Hematopoietic multipotent progenitor cell treated with erythropoietin and hydrocortisone succinate and interleukin-3 and kit ligand, for 6 days (in vitro differentiated cells): ENCODE measurements around the gene FGD4.

ENCODE experiments used
- DNase-seq: peaks from one replicate; pipeline ENCODE4 v3.0.0-alpha.2; 2015

The FGD4 gene

DNA sequence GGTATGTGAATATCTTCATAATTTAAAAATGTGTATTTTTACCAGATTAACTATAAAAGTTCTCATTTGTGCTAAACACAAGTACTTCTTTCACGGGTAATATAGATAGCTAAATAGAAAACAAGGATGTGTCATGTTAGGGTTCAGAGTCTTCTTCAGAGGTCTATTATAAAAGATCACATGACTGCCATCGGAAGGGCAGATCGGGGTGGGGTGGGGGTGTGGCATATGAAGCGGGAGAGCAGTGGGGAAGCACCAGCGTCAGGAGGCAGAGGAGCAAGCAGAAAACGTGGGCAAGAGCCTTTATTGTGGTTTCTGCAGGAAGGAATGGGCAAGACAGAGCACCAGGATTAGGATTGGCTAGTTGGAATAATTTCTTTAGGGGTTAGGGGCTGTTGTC, 216.1 kb downstream of the FGD4 start:
- DNase-seq, result no peak

DNA sequence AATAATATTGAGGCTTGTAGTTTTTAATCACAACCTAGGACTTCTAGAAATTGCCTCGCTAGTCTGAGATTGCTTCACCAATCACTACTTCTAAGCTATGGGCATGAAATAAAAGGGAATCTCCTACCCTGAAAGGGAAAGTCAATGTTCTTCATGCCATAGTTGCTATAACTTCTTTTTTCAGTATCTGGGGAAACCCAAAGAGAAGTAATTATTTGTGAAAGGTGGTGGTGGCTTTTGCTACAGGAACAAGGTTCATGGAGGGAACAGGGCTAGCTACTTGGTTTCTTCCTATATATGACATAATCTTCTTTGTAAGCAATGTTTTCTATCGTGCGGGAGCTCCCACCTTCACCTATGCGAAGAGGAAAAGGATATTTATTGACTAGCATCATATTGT, 218.2 kb downstream of the FGD4 start:
- no peak for DNase-seq

DNA sequence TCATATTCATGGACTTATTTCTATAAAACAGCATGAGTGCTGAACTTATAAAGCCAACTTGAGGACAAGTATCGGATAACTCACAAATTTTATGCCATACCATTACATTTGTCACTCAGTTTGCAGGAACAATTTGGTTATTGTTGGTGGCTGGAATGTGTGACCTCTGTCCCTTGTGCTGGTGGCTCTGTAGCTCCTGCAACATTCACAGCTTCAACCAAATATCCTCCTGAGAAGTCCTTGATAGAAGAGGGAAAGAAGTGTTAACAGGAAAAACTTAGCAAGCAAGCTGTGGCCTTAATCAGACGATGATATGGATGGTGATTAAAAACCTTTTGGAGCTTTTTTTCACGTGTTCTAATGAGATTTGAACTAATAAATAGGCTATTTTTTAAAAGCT, 218.8 kb downstream of the FGD4 start:
- DNase-seq, result no peak

DNA sequence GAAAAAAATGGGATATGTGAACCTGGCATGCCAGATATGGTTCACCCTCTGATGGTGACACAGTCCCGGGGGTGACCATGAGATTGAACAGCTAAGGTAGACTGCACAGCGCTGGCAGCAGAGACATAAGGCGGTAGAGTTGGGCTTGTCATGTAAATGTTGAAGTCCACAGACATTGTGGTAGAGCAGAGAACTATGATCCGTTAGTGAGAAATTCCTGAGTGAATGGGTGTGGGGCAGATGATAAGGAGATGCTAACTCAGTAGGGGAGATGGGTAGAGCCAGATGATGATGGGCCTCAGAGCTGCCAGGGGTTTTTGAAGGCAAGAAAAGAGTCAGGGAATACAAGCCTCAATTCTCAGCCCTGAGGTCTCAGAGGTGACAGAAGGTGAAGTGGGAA, 228.6 kb downstream of the FGD4 start:
- no peak for DNase-seq

DNA sequence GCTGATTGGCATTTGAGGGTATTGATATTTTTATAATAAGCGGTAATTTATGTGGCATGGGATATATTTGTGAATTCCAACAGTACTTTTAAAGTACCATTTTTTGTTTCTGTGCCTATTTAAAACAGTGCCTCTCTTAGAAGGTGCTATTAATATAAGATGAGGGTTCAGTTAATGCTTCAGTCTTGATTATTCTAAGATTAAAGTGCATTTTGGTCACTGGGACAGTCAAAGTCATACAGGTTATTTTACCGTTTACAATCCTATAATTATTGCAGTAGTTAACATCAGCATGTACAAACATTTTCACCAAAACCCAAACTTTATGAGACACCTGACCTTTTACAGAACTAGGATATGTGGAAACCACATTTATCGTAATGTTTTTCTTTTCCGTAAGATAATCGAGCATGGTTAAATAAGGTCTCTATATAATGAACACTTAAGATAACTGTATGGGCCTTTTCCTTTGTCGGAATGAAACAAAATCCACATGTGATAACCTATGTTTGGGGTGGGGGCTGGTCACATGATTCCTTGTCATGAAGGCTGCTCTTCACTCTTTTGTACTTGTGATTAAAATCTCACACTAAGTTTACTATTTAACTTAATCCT, 242.0 kb downstream of the FGD4 start:
- DNase-seq, result no peak

DNA sequence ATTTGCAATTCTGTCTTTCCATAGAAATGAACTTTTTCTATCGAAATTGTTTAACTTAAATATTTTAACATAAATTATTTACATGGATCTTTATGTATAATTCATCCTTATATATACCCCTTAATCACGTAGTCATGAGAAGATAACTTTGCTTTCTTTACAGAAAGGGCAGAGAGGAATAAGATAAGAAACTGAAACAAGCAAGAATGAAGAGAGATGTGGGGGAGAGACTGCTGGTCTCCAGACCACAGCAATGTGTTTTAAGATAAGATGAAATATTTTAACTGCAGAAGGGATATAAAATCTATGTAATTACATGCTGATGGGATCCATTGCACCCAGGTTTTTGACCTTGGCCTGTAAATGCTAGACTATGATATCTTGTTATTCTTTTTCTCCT, 245.1 kb downstream of the FGD4 start:
- peak; percentile 88 for DNase-seq

DNA sequence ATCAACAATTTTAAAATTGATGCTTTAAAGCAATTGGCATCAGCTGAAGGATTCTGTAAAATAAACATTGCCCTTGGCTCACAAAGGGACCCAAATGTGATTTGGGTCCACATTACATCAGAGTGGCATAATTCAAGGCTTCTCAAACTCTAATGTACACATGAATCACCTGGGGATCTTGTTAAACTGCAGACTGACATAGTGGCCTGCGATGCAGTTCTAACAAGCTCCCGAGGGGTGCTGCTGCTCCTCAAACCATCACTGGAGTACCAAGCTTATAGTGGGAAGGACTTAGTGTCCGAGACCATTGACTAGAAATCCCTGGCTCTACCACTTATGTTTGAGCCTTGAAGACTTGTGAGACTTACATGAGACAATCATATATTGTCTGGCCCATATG, 247.9 kb downstream of the FGD4 start:
- no peak for DNase-seq

DNA sequence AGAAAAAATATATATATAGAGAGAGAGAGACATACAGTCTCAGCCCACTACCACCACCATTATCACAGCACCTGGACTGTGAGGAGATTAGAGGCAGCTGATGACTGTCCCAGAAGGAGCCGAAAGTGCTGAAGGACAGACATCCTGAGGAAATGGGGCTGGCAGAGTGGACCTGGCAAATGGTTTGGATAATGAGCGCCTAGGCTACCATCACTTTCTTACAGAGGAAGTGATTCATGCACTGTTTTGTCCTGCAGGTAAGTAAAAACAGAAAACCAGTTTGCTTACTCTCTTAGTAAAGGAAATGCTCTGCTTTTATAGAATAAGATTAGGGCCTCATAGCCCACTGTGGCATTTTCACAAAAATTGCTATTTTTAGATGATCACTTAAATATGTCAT, 251.2 kb downstream of the FGD4 start:
- DNase-seq, result no peak

DNA sequence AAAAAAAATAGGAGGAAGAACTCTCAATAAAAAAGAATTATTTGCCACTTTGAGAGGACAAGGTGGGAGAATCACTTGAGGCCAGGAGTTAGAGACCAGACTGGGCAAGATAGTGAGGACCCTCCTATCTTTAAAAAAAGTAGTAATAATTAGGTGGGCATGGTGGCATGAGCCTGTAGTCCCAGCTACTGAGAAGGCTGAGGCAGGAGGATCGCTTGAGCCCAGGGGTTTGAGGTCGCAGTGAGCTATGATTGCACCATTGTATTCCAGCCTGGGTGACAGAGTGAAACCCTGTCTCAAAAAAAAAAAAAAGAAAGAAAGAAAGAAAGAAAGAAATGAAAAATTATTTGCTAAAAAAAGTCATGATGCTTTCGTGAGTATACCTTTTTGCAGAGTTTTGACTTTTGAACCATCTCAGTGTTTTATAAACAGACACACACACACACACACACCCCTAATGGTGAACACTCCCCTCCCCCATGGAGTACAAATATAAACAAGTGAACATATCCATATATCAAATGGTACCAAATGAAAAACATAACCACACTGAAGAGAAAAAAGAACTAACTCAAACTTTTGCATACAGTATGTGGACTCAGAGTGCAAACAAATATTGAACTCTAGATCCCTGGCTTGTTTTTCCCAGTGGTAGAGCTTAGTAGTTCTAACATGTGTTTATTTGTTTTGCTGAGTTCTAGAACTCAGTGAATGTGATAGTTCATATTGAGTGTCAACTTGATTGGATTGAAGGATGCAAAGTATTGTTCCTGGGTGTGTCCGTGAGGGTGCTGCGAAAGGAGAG, 252.0 kb downstream of the FGD4 start:
- no peak for DNase-seq

DNA sequence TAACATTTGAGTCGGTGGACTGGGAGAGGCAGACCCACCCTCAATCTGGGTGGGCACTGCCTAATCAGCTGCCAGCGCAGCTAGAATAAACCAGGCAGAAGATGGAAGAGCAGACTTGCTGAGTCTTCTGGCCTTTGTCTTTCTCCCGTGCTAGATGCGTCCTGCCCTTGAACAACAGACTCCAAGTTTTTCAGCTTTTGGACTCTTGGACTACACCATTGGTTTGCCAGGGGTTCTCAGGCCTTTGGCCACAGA, 252.5 kb downstream of the FGD4 start:
- no peak for DNase-seq

DNA sequence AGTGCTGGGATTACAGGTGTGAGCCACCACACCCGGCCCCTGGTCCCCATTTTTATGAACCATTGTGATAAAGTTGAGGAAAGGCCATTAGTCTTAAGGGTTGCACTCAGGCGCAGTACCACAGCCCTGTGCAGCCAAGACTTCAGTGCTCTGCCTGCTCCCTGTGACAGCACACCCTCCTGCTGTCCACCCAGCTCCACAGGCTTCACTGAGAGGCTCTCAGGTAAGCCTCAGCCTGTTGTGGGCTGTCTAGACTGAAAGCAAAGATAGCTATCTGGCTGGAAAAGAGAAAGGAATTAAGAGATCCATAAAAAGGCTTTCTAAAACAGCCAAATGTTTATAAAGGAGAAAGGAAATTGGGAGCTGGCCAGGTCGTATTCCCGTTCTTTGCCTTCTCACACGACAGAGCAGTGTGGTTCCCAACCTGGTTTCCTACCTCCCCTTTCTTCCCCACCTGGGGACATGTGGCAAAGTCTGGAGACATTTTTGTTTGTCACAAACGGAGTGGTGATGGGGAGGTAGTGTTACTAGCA, 260.6 kb downstream of the FGD4 start:
- no peak for DNase-seq

DNA sequence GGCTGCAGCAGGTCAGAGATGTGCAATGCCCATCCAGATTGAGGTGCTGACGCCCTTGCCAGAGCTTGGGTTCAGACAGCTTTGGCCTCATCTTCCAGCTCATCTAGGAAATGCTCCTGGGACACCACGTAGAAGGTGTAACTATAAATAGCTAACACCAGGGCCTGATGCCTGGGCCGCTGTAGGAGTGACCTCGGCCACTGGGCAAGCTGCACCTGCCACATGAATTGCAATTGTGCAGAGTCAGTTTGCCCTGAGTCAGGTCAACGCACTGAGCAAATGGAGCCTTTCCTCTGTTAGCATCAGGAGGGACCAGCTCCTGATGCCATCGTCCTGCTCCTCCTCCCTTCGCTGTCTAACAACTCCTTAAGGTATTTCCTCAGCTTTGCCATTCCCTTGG, 262.3 kb downstream of the FGD4 start:
- DNase-seq, result no peak

DNA sequence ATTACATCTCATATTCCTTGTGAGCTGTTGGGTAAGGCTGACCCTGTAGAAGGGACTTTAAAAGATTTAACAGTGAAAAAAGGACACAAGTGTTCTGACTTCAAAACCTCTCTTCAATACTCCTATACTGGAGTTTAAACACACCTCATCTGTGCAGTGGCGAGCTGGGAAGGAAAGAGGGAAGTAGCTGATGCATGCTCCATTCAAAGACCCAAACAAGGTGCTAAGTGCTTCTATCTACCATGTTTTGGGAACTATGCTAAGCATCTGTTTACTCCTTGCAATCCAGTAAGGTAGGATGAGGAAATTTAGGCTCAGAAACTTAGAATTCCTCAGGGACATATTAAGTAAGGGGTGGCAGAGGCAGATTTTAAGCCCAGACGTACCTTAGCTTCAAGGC, 263.3 kb downstream of the FGD4 start:
- no peak for DNase-seq

DNA sequence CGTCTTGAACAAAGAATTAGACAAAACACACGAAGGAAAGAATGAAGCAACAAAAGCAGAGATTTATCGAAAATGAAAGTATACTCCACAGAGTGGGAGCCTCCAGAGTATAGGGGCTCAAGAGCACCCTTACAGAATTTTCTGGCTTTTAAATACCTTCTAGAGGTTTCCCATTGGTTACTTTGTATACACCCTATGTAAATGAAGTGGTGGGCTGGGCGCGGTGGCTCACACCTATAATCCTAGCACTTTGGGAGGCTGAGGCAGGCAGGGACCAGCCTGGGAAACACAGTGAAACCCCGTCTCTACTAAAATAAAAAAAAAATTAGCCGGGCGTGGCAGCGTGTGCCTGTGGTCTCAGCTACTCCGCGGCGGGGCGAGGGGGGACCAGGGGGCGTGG, 266.7 kb downstream of the FGD4 start:
- no peak for DNase-seq

DNA sequence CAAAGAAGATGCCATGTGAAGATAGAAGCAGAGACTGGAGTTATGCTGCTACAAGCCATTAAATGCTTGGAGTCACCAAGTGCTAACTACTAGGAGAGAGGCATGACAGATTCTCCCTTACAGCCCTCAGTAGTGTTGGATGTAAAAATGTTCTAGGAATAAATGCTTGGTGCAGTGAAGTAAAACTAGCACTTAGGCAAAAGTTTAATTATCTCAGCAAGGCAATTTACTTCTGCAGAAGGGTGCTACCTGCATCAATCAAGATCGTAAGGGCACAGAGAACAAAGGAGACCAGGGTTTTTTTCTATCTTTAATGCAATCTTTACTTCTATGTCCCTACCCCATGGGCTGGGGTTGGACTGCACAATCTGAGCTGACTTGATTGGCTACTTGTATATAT, 270.2 kb downstream of the FGD4 start:
- no peak for DNase-seq

DNA sequence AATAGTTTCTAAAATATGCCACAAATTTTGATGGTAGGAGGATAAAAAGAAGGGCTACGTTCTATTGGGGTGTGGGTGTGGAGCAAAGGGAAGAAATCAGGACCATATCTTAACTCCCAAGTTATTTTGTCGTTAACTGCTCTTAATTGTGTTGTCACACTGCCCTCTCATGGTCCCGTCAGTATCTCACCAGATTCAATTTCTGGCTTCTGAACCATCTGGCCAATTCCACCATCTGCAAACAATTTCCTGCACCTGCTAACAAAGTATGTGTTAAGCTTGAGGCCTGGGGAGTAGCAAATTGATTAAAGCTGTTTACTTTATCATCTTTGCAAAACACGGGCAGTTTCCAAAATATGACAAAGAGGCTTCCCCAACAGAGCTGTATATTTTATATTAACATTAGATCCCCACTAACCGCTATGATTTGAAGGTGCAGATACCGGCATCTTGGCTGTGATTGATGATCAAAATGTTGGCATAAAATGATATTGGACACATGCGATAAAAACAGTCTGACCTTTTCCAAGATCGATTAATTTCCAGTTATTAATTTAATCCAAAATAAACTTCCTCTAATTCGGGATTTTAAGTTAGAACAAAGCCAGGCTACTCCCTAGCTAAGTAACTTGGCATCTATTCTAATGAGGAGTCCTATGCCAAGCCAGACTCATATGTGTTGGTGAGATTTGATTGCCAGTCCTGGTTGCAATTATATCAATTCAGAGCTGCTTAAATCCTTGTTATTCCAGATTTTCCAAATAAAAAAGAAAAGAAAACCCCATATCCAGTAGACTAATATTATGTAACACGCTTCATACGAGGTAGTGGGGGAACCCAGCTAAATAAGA, 272.8 kb downstream of the FGD4 start:
- peak; percentile 83 for DNase-seq

DNA sequence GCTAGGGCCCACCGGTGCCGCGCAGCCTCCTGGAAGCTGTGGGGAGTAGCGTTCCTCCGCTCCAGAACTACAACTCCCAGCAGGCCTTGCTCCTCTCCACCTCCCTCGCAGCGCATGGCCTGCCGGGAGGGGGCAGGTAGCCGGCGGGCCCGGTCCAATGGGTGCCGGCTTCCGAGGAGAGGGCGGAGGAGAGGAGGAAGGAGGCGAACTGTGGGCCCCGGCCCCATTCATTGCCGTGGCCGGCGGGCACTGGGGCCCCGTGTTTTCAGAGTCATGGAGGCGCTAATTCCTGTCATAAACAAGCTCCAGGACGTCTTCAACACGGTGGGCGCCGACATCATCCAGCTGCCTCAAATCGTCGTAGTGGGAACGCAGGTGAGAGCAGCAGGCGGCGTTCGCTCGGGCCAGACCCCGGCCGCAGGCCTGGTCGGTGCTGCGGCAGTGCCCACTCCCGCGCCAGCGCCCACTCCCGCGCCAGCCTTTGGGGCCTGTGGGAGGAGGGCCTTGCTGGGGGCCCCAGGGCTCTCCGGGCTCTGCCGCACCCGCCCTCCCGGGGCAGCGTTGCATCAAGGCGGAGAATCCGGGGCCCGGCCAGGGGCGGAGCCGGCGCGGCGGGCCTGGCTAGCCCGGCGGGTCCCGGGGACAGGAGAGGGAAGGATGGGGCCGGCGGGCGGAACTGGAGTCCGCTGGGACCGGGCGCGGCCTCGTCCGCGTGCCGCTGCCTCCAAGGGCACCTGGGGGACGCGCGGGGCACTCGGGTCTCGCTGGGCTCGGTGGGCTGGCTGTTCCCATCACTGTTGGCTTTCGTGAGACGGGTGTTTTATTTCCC, 279.9 kb downstream of the FGD4 start, which contains the start of gene DNM1L:
Gene DNM1L (plus strand): TSS at position 211 of the 829 bp plus-strand sequence. CDS start 63 bp downstream, at position 274.
- DNase-seq, result peak; percentile 97

DNA sequence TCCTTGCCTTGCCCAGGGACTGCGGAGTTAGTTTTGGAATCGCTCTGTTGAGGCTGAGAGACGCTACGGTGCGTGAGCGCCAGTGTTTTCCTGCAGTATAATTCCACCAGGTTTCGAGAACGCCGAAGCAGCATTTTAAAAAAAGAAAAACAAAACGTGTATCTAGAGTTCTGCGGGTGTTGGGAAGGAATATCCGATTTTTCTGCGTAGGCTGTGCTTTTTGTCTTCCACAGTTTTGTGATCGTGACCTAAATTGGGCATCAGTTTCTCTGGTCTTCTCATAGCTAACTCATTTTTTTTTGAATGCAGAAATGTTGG, 280.5 kb downstream of the FGD4 start:
- DNase-seq, result no peak

DNA sequence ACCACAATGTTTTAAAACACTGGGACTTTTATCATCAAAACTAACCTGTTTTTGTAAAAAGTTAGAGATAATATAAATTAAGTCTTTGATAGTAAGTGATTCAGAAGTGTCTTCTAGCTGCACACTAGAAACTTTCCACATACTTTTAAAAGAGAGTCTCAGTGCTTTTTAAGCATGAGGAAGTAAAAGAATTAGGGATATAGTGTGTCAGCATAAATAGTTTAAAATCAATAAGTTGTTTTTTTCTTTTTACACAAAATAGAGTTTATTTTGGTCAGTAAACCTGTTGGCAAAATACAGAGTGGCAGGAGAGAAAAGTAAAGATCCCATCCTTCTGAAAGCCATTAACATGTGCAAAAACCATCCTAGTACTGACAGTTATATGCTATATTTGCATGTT, 281.4 kb downstream of the FGD4 start:
- DNase-seq, result no peak

DNA sequence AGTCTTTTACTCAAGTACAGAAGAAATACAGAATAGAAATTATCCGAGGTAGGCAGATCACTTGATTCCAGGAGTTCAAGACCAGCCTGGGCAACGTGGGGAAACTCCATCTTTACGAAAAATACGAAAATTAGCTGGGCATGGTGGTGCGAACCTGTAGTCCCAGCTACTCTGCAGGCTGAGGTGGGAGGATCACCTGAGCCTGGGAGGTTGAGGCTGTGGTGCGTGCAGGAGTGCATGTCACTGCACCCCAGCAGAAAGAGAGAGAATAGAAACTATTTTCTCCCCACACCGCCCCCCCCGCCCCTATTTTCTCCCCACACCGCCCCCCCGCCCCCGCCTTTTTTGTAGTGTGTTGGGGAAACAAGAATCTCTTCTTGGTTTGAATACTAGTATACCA, 281.9 kb downstream of the FGD4 start:
- no peak for DNase-seq

DNA sequence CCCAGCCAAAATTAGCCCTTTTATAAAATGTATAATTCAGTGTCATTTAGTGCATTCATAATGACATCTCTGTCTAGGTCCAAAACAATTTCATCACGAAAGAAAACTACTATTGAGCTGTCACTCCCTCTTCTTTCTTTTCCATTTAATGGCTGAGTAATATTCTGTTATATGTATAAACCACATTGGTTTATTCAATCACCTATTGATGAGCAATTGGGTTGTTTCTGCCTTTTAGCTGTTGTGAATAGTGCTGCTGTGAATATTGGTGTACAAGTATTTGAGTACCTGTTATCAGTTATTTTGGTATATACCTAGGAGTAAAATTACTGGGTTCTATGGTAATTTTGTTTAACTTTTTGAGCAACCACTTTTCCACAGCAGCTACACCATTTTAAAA, 287.0 kb downstream of the FGD4 start:
- no peak for DNase-seq

DNA sequence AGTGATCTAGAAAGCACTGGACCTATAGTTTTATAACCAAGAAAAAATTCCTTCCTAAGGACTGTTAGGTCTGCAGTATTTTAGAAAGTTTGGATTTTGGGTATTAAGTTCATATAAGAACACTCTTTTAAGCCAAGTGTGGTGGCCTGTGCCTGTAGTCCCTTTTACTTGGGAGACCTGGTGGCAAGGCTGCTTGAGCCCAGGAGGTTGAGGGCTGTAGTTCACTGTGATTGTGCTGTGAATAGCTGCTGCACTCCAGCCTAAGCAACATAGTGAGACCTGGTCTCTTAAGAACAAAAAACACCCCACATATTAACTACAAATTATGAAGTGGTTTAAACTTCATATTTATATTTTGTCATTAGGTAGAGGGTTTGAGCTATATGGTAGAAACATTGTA, 289.4 kb downstream of the FGD4 start:
- no peak for DNase-seq

DNA sequence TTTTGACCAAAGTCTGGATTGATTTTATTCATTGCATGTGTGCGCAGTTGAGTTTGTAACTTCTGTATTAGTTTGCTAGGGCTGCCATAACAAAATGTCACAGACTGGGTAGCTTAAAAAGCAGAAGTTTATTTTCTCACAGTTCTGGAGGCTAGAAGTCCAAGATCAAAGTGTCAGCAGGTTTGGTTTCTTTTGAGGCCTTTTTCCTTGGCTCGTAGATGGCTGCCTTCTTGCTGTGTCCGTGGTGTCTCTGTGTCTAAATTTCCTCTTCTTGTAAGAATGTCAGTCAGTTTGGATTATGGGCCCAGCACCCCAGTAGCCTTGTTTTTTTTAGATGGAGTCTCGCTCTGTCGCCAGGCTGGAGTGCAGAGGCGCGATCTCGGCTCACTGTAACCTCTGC, 291.6 kb downstream of the FGD4 start:
- DNase-seq, result no peak
